GM13976 (cell line): ENCODE data around the gene EFNB2.

Experiments
- DNase-seq: peaks from one replicate; pipeline ENCODE4 v3.0.0; 2012; ENCODE audit warnings: low spot score
- in situ Hi-C: fragments of 300-500 bp; cut with MboI; formaldehyde crosslinking; loops from one replicate; pipeline ENCODE4 v1.12.0; 2022; ENCODE audit warnings: low sequenced_read_pairs, mixed read lengths, inconsistent platforms; ENCODE audit not compliant: unreplicated experiment
- TF ChIP-seq, protein P1 (sequence below): IDR thresholded peaks from 2 replicates; pipeline ENCODE4 v1.5.1; 2012; ENCODE audit warnings: borderline replicate concordance, mild to moderate bottlenecking; ENCODE audit not compliant: insufficient read depth; ENCODE audit errors: extremely low read depth, missing control alignments, control extremely low read depth

Gene EFNB2

GRCh38 chr13:106551350-106551749, 15.9 kb upstream of the EFNB2 start:
- TF ChIP-seq, protein P1, sequence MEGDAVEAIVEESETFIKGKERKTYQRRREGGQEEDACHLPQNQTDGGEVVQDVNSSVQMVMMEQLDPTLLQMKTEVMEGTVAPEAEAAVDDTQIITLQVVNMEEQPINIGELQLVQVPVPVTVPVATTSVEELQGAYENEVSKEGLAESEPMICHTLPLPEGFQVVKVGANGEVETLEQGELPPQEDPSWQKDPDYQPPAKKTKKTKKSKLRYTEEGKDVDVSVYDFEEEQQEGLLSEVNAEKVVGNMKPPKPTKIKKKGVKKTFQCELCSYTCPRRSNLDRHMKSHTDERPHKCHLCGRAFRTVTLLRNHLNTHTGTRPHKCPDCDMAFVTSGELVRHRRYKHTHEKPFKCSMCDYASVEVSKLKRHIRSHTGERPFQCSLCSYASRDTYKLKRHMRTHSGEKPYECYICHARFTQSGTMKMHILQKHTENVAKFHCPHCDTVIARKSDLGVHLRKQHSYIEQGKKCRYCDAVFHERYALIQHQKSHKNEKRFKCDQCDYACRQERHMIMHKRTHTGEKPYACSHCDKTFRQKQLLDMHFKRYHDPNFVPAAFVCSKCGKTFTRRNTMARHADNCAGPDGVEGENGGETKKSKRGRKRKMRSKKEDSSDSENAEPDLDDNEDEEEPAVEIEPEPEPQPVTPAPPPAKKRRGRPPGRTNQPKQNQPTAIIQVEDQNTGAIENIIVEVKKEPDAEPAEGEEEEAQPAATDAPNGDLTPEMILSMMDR: no peak
- in situ Hi-C loops: no loop called here
- DNase-seq: no peak

DNA sequence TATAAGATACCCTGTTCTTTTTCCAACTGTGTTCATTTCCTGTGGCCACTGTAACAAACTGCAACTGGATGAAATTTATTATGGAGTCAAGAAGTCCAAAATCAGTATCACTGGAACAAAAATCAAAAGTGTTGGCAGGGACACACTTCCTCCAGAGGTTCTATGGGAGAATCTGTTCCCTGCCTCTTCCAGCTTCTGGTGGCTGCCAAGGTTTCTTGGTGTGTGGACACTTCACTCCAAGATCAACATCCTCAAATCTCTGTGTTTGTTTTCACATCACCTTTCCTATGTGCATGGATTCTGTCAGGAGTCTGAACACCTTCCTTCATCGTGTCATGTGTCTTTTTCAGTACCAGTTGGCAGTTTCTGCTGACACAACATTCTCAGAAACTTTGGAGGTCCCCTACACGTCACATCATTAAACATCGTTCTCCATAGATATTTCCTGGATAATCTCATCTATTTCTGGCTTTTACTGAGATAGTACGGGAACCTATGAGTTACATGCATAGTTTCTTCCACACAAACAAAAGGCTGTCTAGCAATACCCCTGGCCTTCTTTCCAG, 15.2 kb upstream of the EFNB2 start:
- in situ Hi-C loops: no loop called here

GRCh38 chr13:106548064-106548696, 12.7 kb upstream of the EFNB2 start:
- no peak for DNase-seq
- TF ChIP-seq, protein P1: no peak
- in situ Hi-C loops: loop anchor here (25.0 kb wide), 1 partner anchor 461 kb away; no protein-coding TSS in a partner anchor

More for the DNA sequence above, 15.2 kb upstream of the EFNB2 start:
- no peak for DNase-seq
- TF ChIP-seq, protein P1: no peak

GRCh38 chr13:106541826-106542225, 6.4 kb upstream of the EFNB2 start:
- DNase-seq: no peak
- in situ Hi-C loops: loop anchor here (25.0 kb wide), 1 partner anchor 455 kb away; no protein-coding TSS in a partner anchor
- TF ChIP-seq, protein P1: no peak

DNA sequence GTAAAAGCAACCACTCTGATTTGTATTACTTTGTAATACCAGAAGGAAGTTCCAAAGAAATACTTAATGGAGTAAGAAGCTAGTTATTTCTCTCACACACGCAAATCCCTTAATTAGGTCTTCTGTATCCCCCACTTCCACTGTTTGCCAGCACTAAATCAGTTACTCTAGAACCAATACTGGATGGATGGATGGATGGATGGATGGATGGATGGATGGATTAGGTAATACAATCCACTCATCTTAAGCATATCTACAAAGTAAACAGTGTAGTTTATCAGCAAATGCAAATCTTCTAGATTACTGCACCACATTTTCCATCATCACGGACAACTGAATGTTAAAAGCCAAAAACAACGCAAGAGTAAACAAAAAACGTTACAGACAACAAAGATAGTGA, 5.2 kb upstream of the EFNB2 start:
- in situ Hi-C loops: loop anchor here (25.0 kb wide), 1 partner anchor 453 kb away; no protein-coding TSS in a partner anchor
- TF ChIP-seq, protein P1: no peak
- DNase-seq: no peak

- TF ChIP-seq, protein P1: no peak
- no peak for DNase-seq
- in situ Hi-C loops: loop anchor here (25.0 kb wide), 1 partner anchor 450 kb away; no protein-coding TSS in a partner anchor
Observed at GRCh38 chr13:106537521-106537920, 2.1 kb upstream of the EFNB2 start.
